HepG2 (cell line): ENCODE data around the gene TSPAN18. TPM values are rescaled to one million over a fixed set of nuclear protein-coding genes. Genes with fewer than 3 reads are reported as not detected.

Experiments used
- ATAC-seq: fragments of 200-7000 bp; cut with Tn5 transposase; 3 replicates; pipeline ENCODE4 v1.9.1; 2020; ENCODE audit warnings: mild to moderate bottlenecking, moderate library complexity
- BruUV-seq: library from RNA; stranded (reverse); fragments of 400-500 nt; replicated peaks from 2 replicates; lab custom pipeline; 2021; lab: Mats Ljungman, UMichigan
- CTCF ChIA-PET: fragments of 300-600 bp; formaldehyde crosslinking; extraction: SDS; loops from one replicate; lab custom pipeline; 2021; ENCODE audit warnings: low total read pairs, inconsistent platforms, low intra/inter-chr PET ratio; lab: Yijun Ruan, JAX
- POLR2A ChIA-PET: fragments of 350-600 bp; sonication (Branson Sonifier 250); formaldehyde crosslinking; loops from one replicate; lab custom pipeline; 2020; ENCODE audit warnings: antibody characterized with exemption, inconsistent platforms; lab: Yijun Ruan, JAX
- DNase-seq: peaks from one replicate; pipeline ENCODE4 v3.0.0-alpha.2; 2015; ENCODE audit warnings: low spot score
- FAIRE-seq: peaks from 3 replicates; lab custom pipeline; 2011; peaks lifted over from hg19 to GRCh38; lab: Jason Lieb, UNC
- H2AFZ ChIP-seq: one replicate; pipeline ENCODE4 v1.6.1; 2011; ENCODE audit warnings: low read length, inconsistent platforms
- H3K27ac ChIP-seq: fragments of 300-600 bp; 3 replicates; pipeline ENCODE4 v1.8.0; 2011; ENCODE audit warnings: mixed run types, mild to moderate bottlenecking, mixed read lengths, low read length, inconsistent platforms; ENCODE audit not compliant: insufficient read depth; ENCODE audit errors: extremely low read length
- H3K27me3 ChIP-seq, 2 experiments: fragments of 200-600 bp in 1 of 2; 2 replicates in 1 of 2; 3 replicates in 1 of 2; pipeline versions ENCODE4 v1.6.0 to v1.8.0; 2011; ENCODE audit warnings: low read length in 2 of 2, mild to moderate bottlenecking in 2 of 2, moderate library complexity in 2 of 2, inconsistent platforms in 1 of 2; ENCODE audit not compliant: insufficient read depth in 2 of 2, control insufficient read depth in 1 of 2
- H3K36me3 ChIP-seq, 2 experiments: fragments of 200-600 bp in 1 of 2; replicated peaks in 1 of 2; 2 replicates in 1 of 2; 3 replicates in 1 of 2; pipeline versions ENCODE4 v1.5.1 to v1.8.0; 2011; ENCODE audit warnings: low read length in 2 of 2, inconsistent platforms in 1 of 2; ENCODE audit not compliant: insufficient read depth in 2 of 2, control insufficient read depth in 1 of 2
- H3K4me1 ChIP-seq: 2 replicates; pipeline ENCODE4 v1.5.1; 2012; ENCODE audit warnings: low read length, inconsistent platforms; ENCODE audit not compliant: insufficient read depth
- H3K4me2 ChIP-seq: 2 replicates; pipeline ENCODE4 v1.6.0; 2011; ENCODE audit warnings: low read depth, low read length, inconsistent platforms
- H3K4me3 ChIP-seq, 3 experiments: fragments of 200-600 bp in 1 of 3; sonication (generic), shearing (Covaris generic) in 1 of 3; replicated peaks in 1 of 3; 2 replicates each; pipeline ENCODE4 v1.5.1; 2011 to 2016; ENCODE audit warnings: low read length in 3 of 3, inconsistent platforms in 2 of 3, low read depth in 2 of 3, mild to moderate bottlenecking in 2 of 3, control low read depth in 1 of 3, mixed read lengths in 1 of 3; ENCODE audit not compliant: insufficient read depth in 1 of 3
- H3K79me2 ChIP-seq: one replicate; pipeline ENCODE4 v1.6.1; 2011; ENCODE audit warnings: low read length, inconsistent platforms; ENCODE audit not compliant: insufficient read depth
- H3K9ac ChIP-seq: 2 replicates; pipeline ENCODE4 v1.6.0; 2011; ENCODE audit warnings: mild to moderate bottlenecking, low read depth, low read length, inconsistent platforms; ENCODE audit not compliant: insufficient read depth
- H3K9me3 ChIP-seq: 2 replicates; pipeline ENCODE4 v1.5.1; 2012; ENCODE audit warnings: mild to moderate bottlenecking, low read length
- H4K20me1 ChIP-seq: 2 replicates; pipeline ENCODE4 v1.6.0; 2011; ENCODE audit warnings: inconsistent platforms, mild to moderate bottlenecking, low read length, moderate library complexity; ENCODE audit not compliant: insufficient read depth
- AGO2 ChIP-seq: fragments of 200-400 bp; formaldehyde crosslinking; optimal IDR thresholded peaks from 2 replicates; pipeline ENCODE3; 2017; ENCODE audit warnings: mild to moderate bottlenecking, low read depth, low read length, moderate library complexity
- AHR ChIP-seq: IDR thresholded peaks from 2 replicates; pipeline ENCODE4 v1.6.1; 2018; ENCODE audit warnings: missing genetic modification reagents, missing compliant biosample characterization
- DRAP1 ChIP-seq: IDR thresholded peaks from 2 replicates; pipeline ENCODE4 v1.6.1; 2016; ENCODE audit warnings: missing genetic modification reagents, missing compliant biosample characterization
- NR2F2 ChIP-seq: IDR thresholded peaks from 2 replicates; pipeline ENCODE4 v1.6.1; 2012; ENCODE audit warnings: low read depth, inconsistent platforms, borderline replicate concordance
- SKIL ChIP-seq: sonication (generic); formaldehyde crosslinking; IDR thresholded peaks from 2 replicates; pipeline ENCODE4 v1.8.0; 2022; ENCODE audit warnings: missing genetic modification reagents, mild to moderate bottlenecking, moderate library complexity, borderline replicate concordance
- ZBTB33 ChIP-seq: sonication (generic); formaldehyde crosslinking; IDR thresholded peaks from 2 replicates; pipeline ENCODE4 v1.4.0; 2020; ENCODE audit warnings: missing genetic modification reagents
- ZBTB37 ChIP-seq: sonication (generic); formaldehyde crosslinking; IDR thresholded peaks from 2 replicates; pipeline ENCODE4 v1.4.0; 2020; ENCODE audit warnings: mild to moderate bottlenecking, missing genetic modification reagents
- ZNF234 ChIP-seq: sonication (generic); formaldehyde crosslinking; conservative IDR thresholded peaks from 2 replicates; pipeline ENCODE4 v1.5.1; 2020; ENCODE audit warnings: mild to moderate bottlenecking, missing genetic modification reagents
- ZNF276 ChIP-seq: sonication (generic); formaldehyde crosslinking; IDR thresholded peaks from 2 replicates; pipeline ENCODE4 v1.4.0; 2020; ENCODE audit warnings: mild to moderate bottlenecking, low read depth, missing genetic modification reagents
- ZNF468 ChIP-seq: sonication (generic); formaldehyde crosslinking; IDR thresholded peaks from 2 replicates; pipeline ENCODE4 v1.8.0; 2022; ENCODE audit warnings: mild to moderate bottlenecking, moderate library complexity, missing genetic modification reagents
- ZNF605 ChIP-seq: sonication (generic); formaldehyde crosslinking; IDR thresholded peaks from 2 replicates; pipeline ENCODE4 v1.8.0; 2022; ENCODE audit warnings: mild to moderate bottlenecking, missing genetic modification reagents
- WGBS: methylation state at CpG from one replicate; pipeline ENCODE4 v1.1.6; 2017; ENCODE audit warnings: low lambda C conversion rate; 5-methylcytosine and 5-hydroxymethylcytosine counted together
- in situ Hi-C: cut with HindIII; loops from 2 replicates; pipeline ENCODE4 v1.10.0; 2017; ENCODE audit warnings: low pct_unique_long_range_greater_than_20kb; ENCODE audit not compliant: extremely low pct_ligation_motif_present
- intact Hi-C: fragments of 100-400 bp; cut with micrococcal nuclease; formaldehyde crosslinking; loops from one replicate; pipeline ENCODE4 v1.10.0; 2022; ENCODE audit not compliant: unreplicated experiment
- polyA plus RNA-seq, 8 experiments: library from polyadenylated mRNA; depleted of rRNA in 3 of 8; stranded (reverse) in 7 of 8; unstranded in 1 of 8; fragments of >200 nt; fragmentation: Illumina TruSeq in 4 of 8; extraction: Trizol in 4 of 8; gene quantifications; 2 replicates each; pipeline versions ENCODE4 v1.2.1 to v1.2.3, GENCODE V29; 2011 to 2016; ENCODE audit warnings: low read depth in 4 of 8, missing spikeins in 1 of 8, mixed read lengths in 1 of 8; ENCODE audit not compliant: insufficient read depth in 1 of 8
- total RNA-seq, 5 experiments: library from RNA; depleted of rRNA; stranded (reverse); fragments of >200 nt; fragmentation: Illumina TruSeq; extraction: Trizol; gene quantifications; 2 replicates each; pipeline ENCODE4 v1.2.3, GENCODE V29; 2016; ENCODE audit warnings: low read depth in 1 of 5
- TF ChIP-seq, protein P1 (sequence below): sonication (generic); formaldehyde crosslinking; IDR thresholded peaks from 2 replicates; pipeline ENCODE4 v1.5.0; 2020; ENCODE audit warnings: mild to moderate bottlenecking, missing genetic modification reagents

TSPAN18 gene
- total and polyA plus RNA-seq, 2 of the 13 experiments (the other 11 are each of a cell fraction or from before 2014, with no cell fraction given), result not detected

DNA sequence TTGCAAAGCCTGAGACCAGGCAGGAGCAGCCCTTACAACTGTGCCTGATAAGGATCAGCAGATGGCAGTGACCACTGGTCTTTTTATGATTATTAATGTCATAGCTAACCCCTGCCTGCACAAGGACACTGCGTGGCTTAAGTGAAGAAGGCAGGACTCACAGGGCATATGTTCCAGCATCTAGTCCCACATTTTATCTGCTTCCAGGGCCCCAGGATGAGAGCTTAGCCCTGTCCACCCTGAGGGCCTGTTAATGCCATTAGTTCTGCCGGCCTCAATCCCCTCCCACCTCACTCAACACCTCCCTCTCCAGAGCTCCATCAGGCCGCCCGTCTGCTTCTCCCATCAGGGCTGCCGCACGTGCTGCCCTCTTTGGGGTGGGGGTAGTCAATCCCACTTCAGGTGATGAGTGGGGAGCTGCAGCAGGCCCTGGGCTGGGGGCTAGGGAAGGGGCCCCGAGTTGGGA is 33.1 kb upstream of the TSPAN18 start:
- Histone ChIP-seq H4K20me1 (no peaks in the 10 kb centered on the region), H3K4me3 (no peak overlapping the region), H3K27ac (no peak overlapping the region), H3K36me3 (no peaks in the 10 kb centered on the region), H3K9me3 (no peaks in the 10 kb centered on the region), H3K4me2 (no peak overlapping the region), H3K79me2 (no peaks in the 10 kb centered on the region), H3K4me1 (no peaks in the 10 kb centered on the region), H3K9ac (no peak overlapping the region), H2AFZ (no peak overlapping the region), H3K27me3 (peaks cover 0 to 4% of the 10 kb centered on the region in 2 experiments; a peak in 1 of 5 replicates)
- POLR2A ChIA-PET, result no interaction called here
- DNase-seq, result no peak
- WGBS, result 29% methylated on average over 7 of the region's 7 CpGs
- intact Hi-C loops, result no loop called here
- CTCF ChIA-PET, result no interaction called here
- no peak for FAIRE-seq
- no TSS peak for BruUV-seq
- no peak for ATAC-seq
- in situ Hi-C loops, result no loop called here
- TF ChIP-seq, protein P1, sequence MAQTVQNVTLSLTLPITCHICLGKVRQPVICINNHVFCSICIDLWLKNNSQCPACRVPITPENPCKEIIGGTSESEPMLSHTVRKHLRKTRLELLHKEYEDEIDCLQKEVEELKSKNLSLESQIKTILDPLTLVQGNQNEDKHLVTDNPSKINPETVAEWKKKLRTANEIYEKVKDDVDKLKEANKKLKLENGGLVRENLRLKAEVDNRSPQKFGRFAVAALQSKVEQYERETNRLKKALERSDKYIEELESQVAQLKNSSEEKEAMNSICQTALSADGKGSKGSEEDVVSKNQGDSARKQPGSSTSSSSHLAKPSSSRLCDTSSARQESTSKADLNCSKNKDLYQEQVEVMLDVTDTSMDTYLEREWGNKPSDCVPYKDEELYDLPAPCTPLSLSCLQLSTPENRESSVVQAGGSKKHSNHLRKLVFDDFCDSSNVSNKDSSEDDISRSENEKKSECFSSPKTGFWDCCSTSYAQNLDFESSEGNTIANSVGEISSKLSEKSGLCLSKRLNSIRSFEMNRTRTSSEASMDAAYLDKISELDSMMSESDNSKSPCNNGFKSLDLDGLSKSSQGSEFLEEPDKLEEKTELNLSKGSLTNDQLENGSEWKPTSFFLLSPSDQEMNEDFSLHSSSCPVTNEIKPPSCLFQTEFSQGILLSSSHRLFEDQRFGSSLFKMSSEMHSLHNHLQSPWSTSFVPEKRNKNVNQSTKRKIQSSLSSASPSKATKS, result no peak
- TF ChIP-seq ZNF276 (CRISPR knock-in tag), result no peak
- TF ChIP-seq DRAP1 (CRISPR knock-in tag), result no peak
- TF ChIP-seq NR2F2, result no peak
- TF ChIP-seq AGO2, result no peak
- TF ChIP-seq ZBTB33 (CRISPR knock-in tag), result no peak
- no peak for TF ChIP-seq ZBTB37
- no peak for TF ChIP-seq SKIL (CRISPR knock-in tag)
- no peak for TF ChIP-seq ZNF605 (CRISPR knock-in tag)
- TF ChIP-seq AHR (CRISPR knock-in tag), result no peak
- no peak for TF ChIP-seq ZNF468
- no peak for TF ChIP-seq ZNF234 (CRISPR knock-in tag)
